OCI-LY1 (cell line): ENCODE results near the gene AP1M1.

Experiments used
- EZH2 ChIP-seq: fragments of 200-600 bp; sonication (generic), shearing (Covaris generic); IDR thresholded peaks from 2 replicates; pipeline ENCODE4 v1.8.0; 2017; ENCODE audit warnings: borderline replicate concordance, mixed run types, mild to moderate bottlenecking, antibody characterized with exemption, low read length, moderate library complexity, mixed read lengths
- TF ChIP-seq, protein P1 (sequence below): fragments of 200-600 bp; sonication (generic), shearing (Covaris generic); IDR thresholded peaks from 2 replicates; pipeline ENCODE4 v1.5.1; 2017; ENCODE audit warnings: mild to moderate bottlenecking, antibody characterized with exemption, low read length, moderate library complexity, mixed read lengths

DNA sequence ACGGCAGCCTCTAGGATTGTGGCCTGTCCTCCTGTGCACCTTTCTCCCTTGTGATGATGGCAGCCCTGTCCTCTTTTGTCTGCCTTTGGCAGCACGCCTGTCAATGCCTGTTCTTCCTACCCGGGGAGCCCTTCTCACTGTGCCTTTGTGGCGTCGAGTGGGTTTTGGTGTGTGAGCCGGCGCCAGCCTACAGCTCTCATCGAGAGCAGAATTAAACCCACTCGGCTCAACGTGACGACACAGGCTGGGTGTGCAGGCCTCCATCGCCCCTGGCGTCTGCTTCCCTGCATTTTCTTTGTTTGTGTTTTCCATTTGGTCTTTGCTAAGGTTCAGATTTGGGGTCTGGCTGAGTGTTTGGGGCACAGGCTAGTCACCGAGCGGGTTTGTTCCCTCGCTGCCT lies 34.4 kb downstream of the AP1M1 start:
- TF ChIP-seq, protein P1, sequence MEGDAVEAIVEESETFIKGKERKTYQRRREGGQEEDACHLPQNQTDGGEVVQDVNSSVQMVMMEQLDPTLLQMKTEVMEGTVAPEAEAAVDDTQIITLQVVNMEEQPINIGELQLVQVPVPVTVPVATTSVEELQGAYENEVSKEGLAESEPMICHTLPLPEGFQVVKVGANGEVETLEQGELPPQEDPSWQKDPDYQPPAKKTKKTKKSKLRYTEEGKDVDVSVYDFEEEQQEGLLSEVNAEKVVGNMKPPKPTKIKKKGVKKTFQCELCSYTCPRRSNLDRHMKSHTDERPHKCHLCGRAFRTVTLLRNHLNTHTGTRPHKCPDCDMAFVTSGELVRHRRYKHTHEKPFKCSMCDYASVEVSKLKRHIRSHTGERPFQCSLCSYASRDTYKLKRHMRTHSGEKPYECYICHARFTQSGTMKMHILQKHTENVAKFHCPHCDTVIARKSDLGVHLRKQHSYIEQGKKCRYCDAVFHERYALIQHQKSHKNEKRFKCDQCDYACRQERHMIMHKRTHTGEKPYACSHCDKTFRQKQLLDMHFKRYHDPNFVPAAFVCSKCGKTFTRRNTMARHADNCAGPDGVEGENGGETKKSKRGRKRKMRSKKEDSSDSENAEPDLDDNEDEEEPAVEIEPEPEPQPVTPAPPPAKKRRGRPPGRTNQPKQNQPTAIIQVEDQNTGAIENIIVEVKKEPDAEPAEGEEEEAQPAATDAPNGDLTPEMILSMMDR: no peak
- TF ChIP-seq EZH2: no peak
